HG03565 (cell line): ENCODE measurements around the gene CCNI2.
"Not testable (repeated sequence)": the region's sequence is repeated elsewhere in the genome, so short reads cannot be mapped to it uniquely, and the experiment has no call there.

ENCODE experiments used
- ATAC-seq: cut with Tn5 transposase; IDR thresholded peaks from one replicate; pipeline ENCODE4 v1.9.1; 2021; ENCODE audit warnings: mild to moderate bottlenecking, moderate library complexity; ENCODE audit not compliant: unreplicated experiment

CCNI2 gene

DNA sequence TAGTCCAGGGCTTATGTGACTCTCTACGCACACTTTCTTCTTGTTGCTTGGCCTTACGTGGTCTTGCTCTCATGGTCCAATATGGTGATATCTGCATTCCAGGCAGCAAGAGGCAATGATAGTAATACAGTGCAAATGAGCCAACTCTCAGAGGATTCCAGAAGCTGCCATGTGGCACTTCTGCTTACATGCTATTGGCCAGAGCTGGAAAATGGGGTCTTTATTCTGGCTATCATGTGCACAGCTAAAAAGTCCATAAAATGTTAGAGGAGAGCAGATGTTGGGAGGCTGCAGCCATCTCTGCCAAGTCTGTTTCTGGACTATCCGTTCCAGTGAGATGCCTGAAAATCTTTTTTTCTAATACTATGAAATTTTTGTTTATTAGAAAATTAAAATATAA is 32.7 kb downstream of the CCNI2 start:
- no peak for ATAC-seq

- ATAC-seq = no peak
Observed at GRCh38 chr5:132780577-132780976, 33.4 kb downstream of the CCNI2 start.

DNA sequence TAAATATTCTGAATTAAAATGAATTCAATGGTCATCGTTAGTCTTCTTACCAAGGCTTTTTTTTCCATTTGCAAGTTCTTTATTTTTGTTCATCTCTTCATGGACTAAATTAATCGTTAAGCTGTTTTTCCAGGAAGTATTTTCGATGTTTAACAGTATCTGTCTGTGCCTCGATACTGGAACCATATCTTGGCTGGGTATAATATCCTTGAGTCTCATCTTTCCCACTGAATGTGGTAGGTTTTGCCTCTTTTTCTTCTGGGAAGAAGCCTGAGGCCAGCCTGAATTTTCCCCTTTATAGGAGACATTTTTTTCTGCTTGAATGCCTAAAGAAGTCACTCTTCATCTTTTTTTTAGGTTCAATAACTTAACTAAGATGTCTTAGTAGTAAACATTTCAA is 33.8 kb downstream of the CCNI2 start:
- no peak for ATAC-seq

GRCh38 chr5:132782101-132782500 is 34.9 kb downstream of the CCNI2 start:
- ATAC-seq = no peak

DNA sequence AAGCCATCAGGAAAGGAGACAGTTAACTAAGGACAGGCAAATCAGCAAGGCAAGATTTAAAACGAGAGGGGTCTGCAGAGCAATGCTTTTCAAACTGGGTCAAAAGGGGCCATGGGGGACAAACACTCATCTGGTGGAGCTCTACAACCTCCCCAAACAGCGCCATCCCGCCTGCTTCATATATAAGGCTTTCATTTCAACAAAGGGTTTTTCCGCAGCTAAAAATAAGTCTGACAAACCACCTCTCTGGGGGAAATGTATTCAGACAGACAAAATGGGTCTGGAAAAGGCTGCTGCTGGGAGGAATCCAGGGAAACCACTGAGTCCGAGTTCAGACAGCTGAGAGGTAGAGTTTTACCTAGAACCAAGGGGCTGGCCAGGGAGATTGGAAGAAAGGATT is 38.1 kb downstream of the CCNI2 start:
- no peak for ATAC-seq

- ATAC-seq = no peak
Observed at GRCh38 chr5:132785864-132786263, 38.6 kb downstream of the CCNI2 start.

GRCh38 chr5:132787076-132787475 is 39.9 kb downstream of the CCNI2 start:
- ATAC-seq = no peak

GRCh38 chr5:132788508-132788907 is 41.3 kb downstream of the CCNI2 start:
- no peak for ATAC-seq

DNA sequence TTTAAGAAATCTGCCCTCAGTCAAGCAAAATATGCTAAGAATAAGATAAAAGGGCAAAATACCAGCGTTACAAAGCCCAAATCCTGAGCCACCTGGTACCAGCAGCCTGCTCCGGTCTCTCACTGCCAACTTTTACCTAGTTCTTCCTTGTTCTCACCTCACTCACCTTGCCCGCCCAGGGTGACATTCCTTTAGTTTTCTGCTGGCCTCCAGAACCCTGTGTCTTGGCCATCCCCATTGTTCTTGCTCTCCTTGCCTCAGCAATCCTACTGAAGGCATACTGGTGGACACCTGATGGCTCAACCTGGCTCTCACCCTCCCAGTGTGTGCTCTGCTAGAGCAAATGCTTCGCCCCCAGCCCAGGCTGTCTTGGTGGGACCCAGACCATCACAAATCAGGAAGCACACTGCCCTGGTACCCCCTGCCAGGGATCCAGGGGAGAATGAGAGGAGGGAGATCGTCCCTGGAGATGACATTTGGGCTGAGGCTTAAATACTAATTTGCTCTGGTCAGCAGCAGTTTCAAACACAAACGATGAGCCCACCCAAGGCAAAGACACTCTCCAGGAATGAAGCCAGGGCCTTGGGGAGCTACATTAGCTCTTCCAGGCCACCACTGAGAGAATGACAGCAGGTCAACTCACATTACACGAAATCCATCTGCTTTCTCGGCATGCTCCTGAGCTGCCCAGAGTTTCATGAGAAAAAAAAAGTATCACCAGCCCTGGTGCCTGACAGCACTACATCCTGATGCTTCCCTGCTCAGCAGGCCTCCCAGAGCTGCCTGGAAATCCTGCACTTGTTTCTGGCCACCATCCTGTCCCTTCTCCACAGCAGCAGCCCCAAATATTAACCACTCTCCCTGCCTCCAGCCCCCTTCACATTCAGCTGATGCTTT is 42.0 kb downstream of the CCNI2 start:
- no peak for ATAC-seq

- no peak for ATAC-seq
Observed at GRCh38 chr5:132790201-132790865, 43.1 kb downstream of the CCNI2 start.

DNA sequence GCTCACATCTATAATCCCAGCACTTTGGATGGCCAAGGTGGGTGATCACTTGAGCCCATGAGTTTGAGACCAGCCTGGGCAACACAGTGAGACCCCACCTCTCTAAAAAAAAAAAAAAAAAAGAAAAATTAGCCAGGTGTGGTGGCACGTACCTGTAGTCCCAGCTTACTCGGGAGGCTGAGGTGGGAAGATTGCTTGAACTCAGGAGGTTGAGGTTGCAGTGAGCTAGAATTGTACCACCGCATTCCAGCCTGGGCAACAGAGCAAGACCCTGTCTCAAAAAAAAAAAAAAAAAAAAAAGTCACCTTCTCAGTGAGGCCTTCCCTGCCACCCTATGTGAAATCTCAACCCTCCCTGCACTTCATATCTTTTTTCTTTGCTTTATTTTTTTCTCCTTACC is 43.8 kb downstream of the CCNI2 start:
- no peak for ATAC-seq

- no peak for ATAC-seq
Observed at GRCh38 chr5:132797651-132798050, 50.4 kb downstream of the CCNI2 start.

GRCh38 chr5:132799392-132799791 is 52.2 kb downstream of the CCNI2 start:
- ATAC-seq = no peak

GRCh38 chr5:132800545-132800944 is 53.3 kb downstream of the CCNI2 start:
- no peak for ATAC-seq

GRCh38 chr5:132802044-132802684 is 54.9 kb downstream of the CCNI2 start:
- ATAC-seq = no peak

DNA sequence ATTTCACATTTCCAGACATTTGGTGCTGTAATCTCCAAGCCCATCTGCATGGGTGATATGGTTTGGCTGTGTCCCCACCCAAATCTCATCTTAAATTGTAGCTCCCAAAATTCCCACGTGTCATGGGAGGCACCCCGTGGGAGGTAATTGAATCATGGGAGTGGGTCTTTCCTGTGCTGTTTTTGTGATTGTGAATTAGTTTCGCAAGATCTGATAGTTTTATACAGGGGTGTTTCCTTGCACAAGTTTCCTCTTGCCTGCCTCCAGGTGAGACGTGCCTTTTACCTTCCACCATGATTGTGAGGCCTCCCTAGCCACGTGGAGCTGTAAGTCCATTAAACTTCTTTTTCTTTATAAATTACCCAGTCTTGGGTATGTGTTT is 55.5 kb downstream of the CCNI2 start:
- ATAC-seq = not testable (repeated sequence)
